Loucy (cell line): ENCODE measurements around the gene ATRIP.

ENCODE experiments used
- CTCF ChIP-seq: fragments of 200-600 bp; sonication (generic); conservative IDR thresholded peaks from 2 replicates; pipeline ENCODE4 v1.5.1; 2014; ENCODE audit warnings: mild to moderate bottlenecking, antibody characterized with exemption, low read length
- EZH2phosphoT487 ChIP-seq: fragments of 200-600 bp; IDR thresholded peaks from 2 replicates; pipeline ENCODE4 v1.6.1; 2018; ENCODE audit warnings: antibody characterized with exemption, mild to moderate bottlenecking, moderate library complexity, borderline replicate concordance

DNA sequence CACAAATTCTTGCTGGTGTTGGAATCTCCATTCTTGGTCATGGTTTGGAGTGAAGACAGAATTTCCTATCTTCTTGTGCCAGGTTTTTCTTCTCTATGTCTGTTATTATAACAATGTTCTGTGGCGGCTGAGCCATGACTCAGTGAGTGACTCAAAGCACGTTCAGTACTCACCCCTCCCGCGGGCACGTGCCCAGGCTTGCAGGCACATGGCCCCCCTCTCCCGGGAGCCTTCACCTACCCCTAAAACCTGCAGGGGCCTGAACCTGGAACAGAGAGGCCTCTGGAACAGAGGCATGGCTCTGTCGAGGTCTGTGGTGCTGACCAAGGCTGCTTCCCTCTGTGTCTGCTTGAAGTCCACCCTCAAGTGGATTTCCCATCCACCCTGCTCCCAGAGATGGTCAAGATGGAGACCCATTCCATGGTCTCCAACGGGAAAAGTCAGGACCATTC is 44.2 kb upstream of the ATRIP start:
- TF ChIP-seq CTCF (no peak), EZH2phosphoT487 (no peak)
